Measurements from ENCODE around the gene PIEZO1. TPM values are rescaled to one million over a fixed set of nuclear protein-coding genes. Genes with fewer than 3 reads are reported as not detected.

Gene PIEZO1
- total RNA-seq, 2 experiments from 2014 or later: 105 to 126 TPM

- POLR2A ChIA-PET: no interaction called here
- intact Hi-C loops (cut with DNase I, micrococcal nuclease): no loop called here
- H3K9me3 Mint-ChIP-seq (ENCODE audit: low read depth): no peaks in the 10 kb centered on the region
Measured at GRCh38 chr16:88732172-88732960, 52.7 kb downstream of the PIEZO1 start.

GRCh38 chr16:88731699-88732098, 53.3 kb downstream of the PIEZO1 start:
- no peak overlapping the region for H3K4me3 Mint-ChIP-seq
- ChIA-PET POLR2A (no interaction called here), CTCF (no interaction called here)
- no peaks in the 10 kb centered on the region for H3K9me3 Mint-ChIP-seq (ENCODE audit: low read depth)
- no peak overlapping the region for H3K27ac Mint-ChIP-seq
- H3K4me1 Mint-ChIP-seq: no peaks in the 10 kb centered on the region
- intact Hi-C loops (cut with DNase I, micrococcal nuclease): no loop called here
- H3K36me3 Mint-ChIP-seq (ENCODE audit: low read depth): peaks cover 15% of the 10 kb centered on the region
- DNase-seq (no peak), ATAC-seq (no peak)
- H3K27me3 Mint-ChIP-seq: no peaks in the 10 kb centered on the region

More at GRCh38 chr16:88732172-88732960, 52.7 kb downstream of the PIEZO1 start:
- Mint-ChIP-seq H3K4me1 (no peaks in the 10 kb centered on the region), H3K4me3 (no peak overlapping the region), H3K27ac (no peak overlapping the region), H3K36me3 (ENCODE audit: low read depth) (peaks cover 15% of the 10 kb centered on the region), H3K27me3 (no peaks in the 10 kb centered on the region)
- no peak for DNase-seq
- ATAC-seq: no peak
- CTCF ChIA-PET: no interaction called here

- ATAC-seq (no peak), DNase-seq (no peak)
- Mint-ChIP-seq H3K27ac (no peak overlapping the region), H3K4me3 (no peak overlapping the region), H3K36me3 (ENCODE audit: low read depth) (peaks cover 17% of the 10 kb centered on the region), H3K9me3 (ENCODE audit: low read depth) (no peaks in the 10 kb centered on the region), H3K27me3 (no peaks in the 10 kb centered on the region), H3K4me1 (no peaks in the 10 kb centered on the region)
- ChIA-PET POLR2A (no interaction called here), CTCF (no interaction called here)
- intact Hi-C loops (cut with DNase I, micrococcal nuclease): no loop called here
Measured at GRCh38 chr16:88730632-88731607, 54.1 kb downstream of the PIEZO1 start.

DNA sequence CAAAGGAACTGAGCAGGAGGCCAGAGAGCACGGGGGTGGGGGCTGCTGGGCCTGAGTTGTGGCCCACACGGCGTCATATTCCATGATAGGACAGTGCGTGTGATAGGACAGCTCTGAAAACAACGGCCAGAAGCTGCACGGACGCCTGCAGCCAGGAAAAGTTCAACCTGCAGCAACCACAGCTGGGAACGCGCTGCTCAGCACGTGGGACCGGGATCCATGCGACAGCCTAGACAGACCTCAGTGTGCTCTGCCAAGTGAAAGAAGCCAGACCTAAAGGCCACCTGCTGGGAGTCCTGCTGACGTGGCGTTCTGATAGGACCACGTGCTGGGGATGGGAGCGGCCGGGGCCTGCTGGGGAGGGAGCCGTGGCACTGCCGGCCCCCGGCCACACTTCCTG, 57.1 kb downstream of the PIEZO1 start:
- ATAC-seq: no peak
- Mint-ChIP-seq H3K4me1 (no peaks in the 10 kb centered on the region), H3K27me3 (no peaks in the 10 kb centered on the region), H3K27ac (no peak overlapping the region), H3K4me3 (no peak overlapping the region), H3K9me3 (ENCODE audit: low read depth) (no peaks in the 10 kb centered on the region), H3K36me3 (ENCODE audit: low read depth) (peaks cover 13% of the 10 kb centered on the region)
- ChIA-PET CTCF (no interaction called here), POLR2A (no interaction called here)
- intact Hi-C loops (cut with DNase I, micrococcal nuclease): no loop called here
- no peak for DNase-seq

DNA sequence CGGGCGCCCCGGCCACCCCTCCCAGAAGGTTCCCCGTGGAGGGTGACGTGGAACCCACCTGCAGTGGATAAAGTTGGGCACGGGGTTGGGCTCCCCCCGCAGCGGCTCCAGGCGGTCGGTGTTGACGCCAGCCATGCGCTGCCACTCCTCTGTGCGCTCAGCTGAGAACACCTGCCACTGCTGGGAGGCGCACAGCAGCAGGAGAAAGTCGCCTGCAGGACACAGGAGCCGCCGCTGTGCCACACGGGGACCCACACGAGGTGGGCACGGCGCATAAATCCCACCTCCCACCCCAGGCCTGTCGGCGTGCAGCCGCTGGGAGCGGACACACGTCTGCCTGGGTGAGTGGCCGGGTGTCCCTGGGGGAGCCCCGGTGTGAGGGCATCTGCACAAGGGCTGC, 58.0 kb downstream of the PIEZO1 start:
- H3K4me1 Mint-ChIP-seq: no peaks in the 10 kb centered on the region
- no peak overlapping the region for H3K4me3 Mint-ChIP-seq
- CTCF ChIA-PET: no interaction called here
- ATAC-seq: no peak
- DNase-seq: no peak
- no peaks in the 10 kb centered on the region for H3K9me3 Mint-ChIP-seq (ENCODE audit: low read depth)
- intact Hi-C loops (cut with DNase I, micrococcal nuclease): no loop called here
- POLR2A ChIA-PET: no interaction called here
- no peak overlapping the region for H3K27ac Mint-ChIP-seq
- peaks cover 16% of the 10 kb centered on the region for H3K36me3 Mint-ChIP-seq (ENCODE audit: low read depth)
- no peaks in the 10 kb centered on the region for H3K27me3 Mint-ChIP-seq

DNA sequence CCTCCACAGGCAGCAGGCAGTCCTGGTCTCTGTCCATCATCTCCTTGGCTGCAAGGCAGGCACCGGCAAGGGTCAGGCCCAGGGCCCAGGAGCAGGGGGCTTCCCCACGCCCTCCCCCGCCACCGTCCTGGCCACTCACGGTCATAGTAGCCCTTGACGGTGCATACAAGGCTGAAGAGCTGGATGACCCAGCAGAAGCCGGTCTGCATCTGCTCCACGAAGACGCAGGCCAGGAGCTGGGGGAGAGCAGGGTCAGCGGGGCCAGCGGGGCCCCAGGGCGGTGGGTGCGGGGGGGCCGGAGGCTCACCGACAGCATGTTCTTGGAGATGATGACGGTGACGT, 58.6 kb downstream of the PIEZO1 start:
- CTCF ChIA-PET: no interaction called here
- intact Hi-C loops (cut with DNase I, micrococcal nuclease): no loop called here
- DNase-seq: no peak
- Mint-ChIP-seq H3K4me3 (no peak overlapping the region), H3K27me3 (no peaks in the 10 kb centered on the region), H3K27ac (no peak overlapping the region), H3K9me3 (ENCODE audit: low read depth) (no peaks in the 10 kb centered on the region), H3K36me3 (ENCODE audit: low read depth) (peaks cover 14% of the 10 kb centered on the region), H3K4me1 (no peaks in the 10 kb centered on the region)
- no peak for ATAC-seq
- POLR2A ChIA-PET: no interaction called here

GRCh38 chr16:88725609-88726407, 59.2 kb downstream of the PIEZO1 start:
- Mint-ChIP-seq H3K27ac (no peak overlapping the region), H3K36me3 (ENCODE audit: low read depth) (peaks cover 9% of the 10 kb centered on the region), H3K9me3 (ENCODE audit: low read depth) (no peaks in the 10 kb centered on the region), H3K27me3 (no peaks in the 10 kb centered on the region), H3K4me1 (no peaks in the 10 kb centered on the region), H3K4me3 (no peak overlapping the region)
- no peak for ATAC-seq
- no peak for DNase-seq
- ChIA-PET POLR2A (no interaction called here), CTCF (no interaction called here)
- intact Hi-C loops (cut with DNase I, micrococcal nuclease): no loop called here

DNA sequence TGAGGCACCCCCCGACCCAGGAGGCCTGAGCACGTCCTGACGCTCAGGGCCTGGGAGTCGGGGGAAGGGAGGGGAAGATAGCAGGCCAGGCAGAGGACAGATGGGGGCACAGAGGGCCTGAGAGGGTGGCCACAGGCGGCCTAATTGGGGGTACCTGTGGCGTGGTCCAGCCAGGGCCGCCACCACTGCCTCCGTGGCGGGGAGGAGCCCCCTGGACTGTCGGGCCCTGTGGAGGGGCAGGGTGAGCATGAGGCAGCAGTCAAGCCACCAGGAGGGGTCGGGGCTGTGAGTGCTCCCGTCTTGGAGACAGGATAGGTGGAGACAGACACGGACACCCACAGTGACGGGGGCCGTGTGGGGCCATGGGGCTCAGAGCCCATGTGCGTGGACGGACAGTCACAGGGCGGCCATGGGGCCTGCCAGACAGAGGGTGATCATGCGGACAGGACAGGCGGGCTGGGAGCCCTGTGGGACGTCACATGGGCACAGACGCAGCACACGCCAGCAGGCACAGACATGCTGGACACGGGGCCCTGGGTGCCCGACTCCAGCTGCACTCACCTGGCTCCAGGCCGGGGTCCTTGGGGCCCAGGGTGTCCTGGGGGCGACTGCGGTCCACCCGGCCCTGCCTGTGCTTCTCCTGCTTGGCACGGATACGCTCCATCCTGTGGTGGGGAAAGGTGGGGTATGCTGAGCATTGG, 60.0 kb downstream of the PIEZO1 start:
- Mint-ChIP-seq H3K4me1 (no peaks in the 10 kb centered on the region), H3K36me3 (ENCODE audit: low read depth) (peaks cover 13% of the 10 kb centered on the region), H3K27me3 (no peaks in the 10 kb centered on the region), H3K9me3 (ENCODE audit: low read depth) (no peaks in the 10 kb centered on the region), H3K4me3 (no peak overlapping the region), H3K27ac (no peak overlapping the region)
- intact Hi-C loops (cut with DNase I, micrococcal nuclease): no loop called here
- ChIA-PET POLR2A (no interaction called here), CTCF (no interaction called here)
- no peak for ATAC-seq
- DNase-seq: no peak

- peaks cover 17% of the 10 kb centered on the region for H3K36me3 Mint-ChIP-seq (ENCODE audit: low read depth)
- H3K27ac Mint-ChIP-seq: no peak overlapping the region
- ChIA-PET CTCF (no interaction called here), POLR2A (no interaction called here)
- DNase-seq (no peak), ATAC-seq (no peak)
- no peak overlapping the region for H3K4me3 Mint-ChIP-seq
- no peaks in the 10 kb centered on the region for H3K4me1 Mint-ChIP-seq
- H3K27me3 Mint-ChIP-seq: no peaks in the 10 kb centered on the region
- H3K9me3 Mint-ChIP-seq (ENCODE audit: low read depth): no peaks in the 10 kb centered on the region
- intact Hi-C loops (cut with DNase I, micrococcal nuclease): no loop called here
Measured at GRCh38 chr16:88723911-88724310, 61.1 kb downstream of the PIEZO1 start.

GRCh38 chr16:88723507-88723887, 61.5 kb downstream of the PIEZO1 start:
- H3K36me3 Mint-ChIP-seq (ENCODE audit: low read depth): peaks cover 19% of the 10 kb centered on the region
- H3K4me1 Mint-ChIP-seq: no peaks in the 10 kb centered on the region
- no peak overlapping the region for H3K27ac Mint-ChIP-seq
- ChIA-PET CTCF (no interaction called here), POLR2A (no interaction called here)
- no peaks in the 10 kb centered on the region for H3K9me3 Mint-ChIP-seq (ENCODE audit: low read depth)
- intact Hi-C loops (cut with DNase I, micrococcal nuclease): no loop called here
- H3K27me3 Mint-ChIP-seq: no peaks in the 10 kb centered on the region
- no peak for DNase-seq
- no peak for ATAC-seq
- no peak overlapping the region for H3K4me3 Mint-ChIP-seq

GRCh38 chr16:88722784-88723506, 62.1 kb downstream of the PIEZO1 start:
- ATAC-seq: no peak
- Mint-ChIP-seq H3K36me3 (ENCODE audit: low read depth) (peaks cover 23% of the 10 kb centered on the region), H3K27me3 (no peaks in the 10 kb centered on the region), H3K4me1 (no peaks in the 10 kb centered on the region), H3K4me3 (no peak overlapping the region), H3K27ac (no peak overlapping the region), H3K9me3 (ENCODE audit: low read depth) (no peaks in the 10 kb centered on the region)
- CTCF ChIA-PET: interaction anchor here (0.8 kb wide), 1 partner anchor 76 kb away, joined by 3 read pairs; no protein-coding TSS in a partner anchor
- intact Hi-C loops (cut with DNase I, micrococcal nuclease): no loop called here
- POLR2A ChIA-PET: no interaction called here
- no peak for DNase-seq

All from activated CD4-positive, alpha-beta T cell treated with anti-CD3 and anti-CD28 coated beads for 36 hours (primary cell).